ENCODE data around the gene EIF4E3. TPM values are rescaled to one million over a fixed set of nuclear protein-coding genes. Genes with fewer than 3 reads are reported as not detected.

Gene EIF4E3
- total RNA-seq, 4 donors from 2014 or later, result 20.6 to 40.8 (median 23.9) TPM

DNA sequence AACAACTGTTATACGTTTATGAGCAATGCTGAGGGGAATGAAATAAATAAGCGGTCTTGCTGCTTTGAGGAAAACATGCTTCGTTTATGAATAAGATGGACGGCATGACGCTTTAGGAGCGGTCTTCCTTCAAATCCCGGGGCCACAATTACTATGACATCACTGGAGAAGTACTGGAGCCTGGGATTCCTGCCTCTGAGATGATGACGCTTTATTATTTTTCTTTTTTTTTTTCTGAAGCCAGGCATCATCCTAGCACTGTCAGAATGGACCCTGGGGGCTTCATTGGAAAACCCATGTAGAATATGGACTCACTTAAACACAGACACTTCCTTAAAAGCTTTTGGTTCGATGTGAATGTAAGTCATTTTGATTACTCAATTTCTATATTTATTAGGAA, 89.2 kb downstream of the EIF4E3 start:
- Histone ChIP-seq H3K4me3 (no peak overlapping the region), H3K27me3 (no peaks in the 10 kb centered on the region), H3K36me3 (no peaks in the 10 kb centered on the region), H3K9me3 (no peaks in the 10 kb centered on the region), H3K4me1 (no peaks in the 10 kb centered on the region), H3K27ac (no peak overlapping the region)
- TF ChIP-seq, protein P1, sequence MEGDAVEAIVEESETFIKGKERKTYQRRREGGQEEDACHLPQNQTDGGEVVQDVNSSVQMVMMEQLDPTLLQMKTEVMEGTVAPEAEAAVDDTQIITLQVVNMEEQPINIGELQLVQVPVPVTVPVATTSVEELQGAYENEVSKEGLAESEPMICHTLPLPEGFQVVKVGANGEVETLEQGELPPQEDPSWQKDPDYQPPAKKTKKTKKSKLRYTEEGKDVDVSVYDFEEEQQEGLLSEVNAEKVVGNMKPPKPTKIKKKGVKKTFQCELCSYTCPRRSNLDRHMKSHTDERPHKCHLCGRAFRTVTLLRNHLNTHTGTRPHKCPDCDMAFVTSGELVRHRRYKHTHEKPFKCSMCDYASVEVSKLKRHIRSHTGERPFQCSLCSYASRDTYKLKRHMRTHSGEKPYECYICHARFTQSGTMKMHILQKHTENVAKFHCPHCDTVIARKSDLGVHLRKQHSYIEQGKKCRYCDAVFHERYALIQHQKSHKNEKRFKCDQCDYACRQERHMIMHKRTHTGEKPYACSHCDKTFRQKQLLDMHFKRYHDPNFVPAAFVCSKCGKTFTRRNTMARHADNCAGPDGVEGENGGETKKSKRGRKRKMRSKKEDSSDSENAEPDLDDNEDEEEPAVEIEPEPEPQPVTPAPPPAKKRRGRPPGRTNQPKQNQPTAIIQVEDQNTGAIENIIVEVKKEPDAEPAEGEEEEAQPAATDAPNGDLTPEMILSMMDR (IDR thresholded peaks at IDR 0.05), result no peak
- TF ChIP-seq POLR2A (IDR thresholded peaks at IDR 0.05), result no peak
- no peak for DNase-seq

DNA sequence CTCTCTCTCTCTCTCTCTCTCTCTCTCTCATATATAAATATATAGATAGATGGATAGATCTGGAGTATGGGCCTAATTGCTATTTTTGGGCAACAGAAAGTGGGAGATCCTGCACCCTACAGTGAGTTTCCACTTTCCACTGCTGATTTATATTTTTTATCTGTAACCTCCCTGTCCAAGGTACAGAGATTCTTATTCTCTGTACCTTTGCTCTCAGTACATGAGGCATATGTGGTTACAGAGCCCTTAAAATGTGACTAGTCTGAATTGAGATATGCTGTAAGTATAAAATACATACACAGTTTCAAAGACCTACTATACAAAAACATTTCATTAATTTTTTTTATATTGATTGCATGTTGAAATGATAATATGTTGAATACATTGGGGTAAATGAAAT, 90.5 kb downstream of the EIF4E3 start:
- TF ChIP-seq POLR2A (IDR thresholded peaks at IDR 0.05), result no peak
- TF ChIP-seq, protein P1 (IDR thresholded peaks at IDR 0.05), result no peak
- no peak for DNase-seq
- Histone ChIP-seq H3K27me3 (no peaks in the 10 kb centered on the region), H3K4me1 (no peaks in the 10 kb centered on the region), H3K36me3 (no peaks in the 10 kb centered on the region), H3K9me3 (no peaks in the 10 kb centered on the region), H3K27ac (no peak overlapping the region), H3K4me3 (no peak overlapping the region)

DNA sequence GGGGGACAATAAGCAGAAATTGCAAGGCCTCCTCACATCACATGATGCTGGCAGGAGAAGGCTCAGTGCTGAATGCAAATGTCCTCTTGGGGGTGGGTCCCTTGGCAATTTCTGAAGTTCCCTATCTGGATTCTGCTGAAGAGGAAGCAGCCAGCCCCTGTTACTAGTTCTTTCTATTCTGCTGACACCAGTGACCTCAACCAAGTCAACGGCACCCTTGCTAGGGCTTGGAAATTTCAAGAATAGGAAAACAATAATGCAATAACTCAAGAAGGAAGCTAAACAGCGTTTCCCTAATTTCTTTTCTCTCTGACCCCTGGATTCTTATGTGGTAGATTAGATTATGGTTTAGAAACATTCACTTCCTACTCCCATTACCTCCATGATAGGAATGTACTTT, 95.5 kb downstream of the EIF4E3 start:
- no peak for DNase-seq
- no peak overlapping the region for H3K27ac ChIP-seq

DNA sequence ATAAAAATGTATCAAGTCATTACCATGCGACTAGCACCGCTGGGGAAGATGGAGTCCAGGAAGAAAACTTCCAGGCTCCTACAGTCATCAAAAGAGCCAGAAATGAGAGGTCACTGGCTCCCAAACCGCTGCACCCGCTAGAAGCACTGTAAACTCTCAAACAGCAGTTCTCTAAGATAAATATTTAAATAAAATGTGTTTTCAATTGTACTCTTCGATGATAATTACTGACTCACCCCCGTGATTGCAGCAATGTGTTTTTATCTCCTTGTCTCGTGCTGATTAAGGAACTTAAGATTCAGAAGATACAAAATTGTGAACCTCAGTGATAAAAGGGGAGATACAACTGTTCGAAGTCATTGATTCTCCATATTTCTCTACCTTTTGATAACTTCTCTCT, 95.9 kb downstream of the EIF4E3 start:
- TF ChIP-seq, protein P1 (IDR thresholded peaks at IDR 0.05), result no peak
- TF ChIP-seq POLR2A (IDR thresholded peaks at IDR 0.05), result no peak
- Histone ChIP-seq H3K4me1 (no peaks in the 10 kb centered on the region), H3K9me3 (no peaks in the 10 kb centered on the region), H3K36me3 (no peaks in the 10 kb centered on the region), H3K27me3 (no peaks in the 10 kb centered on the region), H3K4me3 (no peak overlapping the region), H3K27ac (no peak overlapping the region)
- DNase-seq, result no peak

More for the DNA sequence above, 95.5 kb downstream of the EIF4E3 start:
- TF ChIP-seq POLR2A (IDR thresholded peaks at IDR 0.05), result no peak
- TF ChIP-seq, protein P1 (IDR thresholded peaks at IDR 0.05), result no peak
- Histone ChIP-seq H3K4me1 (no peaks in the 10 kb centered on the region), H3K36me3 (no peaks in the 10 kb centered on the region), H3K27me3 (no peaks in the 10 kb centered on the region), H3K9me3 (no peaks in the 10 kb centered on the region), H3K4me3 (no peak overlapping the region)

DNA sequence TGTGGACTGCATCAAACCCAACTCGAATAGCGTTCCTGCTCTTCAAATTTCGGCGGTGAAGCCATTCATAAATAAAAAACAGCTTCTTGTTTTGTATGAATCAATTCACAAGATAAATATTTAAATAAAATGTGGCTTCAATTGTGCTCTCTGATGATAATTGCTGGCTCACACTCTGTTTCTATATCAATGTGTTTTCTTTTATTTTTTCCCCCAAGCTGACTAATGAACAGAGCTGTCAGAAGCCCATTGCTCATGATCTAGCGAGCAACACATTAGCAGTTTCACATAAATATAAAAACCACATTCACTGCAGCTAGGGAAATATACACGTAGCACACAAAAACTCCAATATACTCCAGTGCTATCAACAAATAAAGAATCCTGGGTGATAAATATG, 96.7 kb downstream of the EIF4E3 start:
- DNase-seq, result no peak
- Histone ChIP-seq H3K36me3 (no peaks in the 10 kb centered on the region), H3K4me1 (no peaks in the 10 kb centered on the region), H3K4me3 (no peak overlapping the region), H3K9me3 (no peaks in the 10 kb centered on the region), H3K27ac (no peak overlapping the region), H3K27me3 (no peaks in the 10 kb centered on the region)
- no peak for TF ChIP-seq POLR2A (IDR thresholded peaks at IDR 0.05)
- TF ChIP-seq, protein P1 (IDR thresholded peaks at IDR 0.05), result no peak

DNA sequence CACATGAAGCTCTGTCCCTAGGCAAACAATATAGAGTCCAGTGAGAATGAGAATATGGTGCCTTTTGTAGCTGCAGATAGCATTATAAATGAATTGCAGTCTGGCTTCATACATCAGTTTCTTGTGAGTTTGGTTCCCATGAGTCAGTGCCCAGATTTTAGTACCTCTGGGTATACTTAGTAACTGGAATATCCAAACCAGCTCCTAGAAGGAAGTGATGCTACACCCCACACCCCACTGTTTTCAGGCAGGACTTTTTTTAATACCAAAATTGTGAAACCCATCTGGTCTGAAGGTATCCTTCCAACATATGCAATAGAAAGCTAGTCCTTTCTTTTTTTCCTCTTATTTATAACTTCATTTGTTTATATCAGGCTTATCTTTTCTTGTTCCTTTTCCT, 99.5 kb downstream of the EIF4E3 start:
- Histone ChIP-seq H3K9me3 (no peaks in the 10 kb centered on the region), H3K27me3 (no peaks in the 10 kb centered on the region), H3K4me3 (no peak overlapping the region), H3K36me3 (no peaks in the 10 kb centered on the region), H3K4me1 (no peaks in the 10 kb centered on the region), H3K27ac (no peak overlapping the region)
- TF ChIP-seq, protein P1 (IDR thresholded peaks at IDR 0.05), result no peak
- no peak for TF ChIP-seq POLR2A (IDR thresholded peaks at IDR 0.05)
- no peak for DNase-seq
